PC-9 (cell line): ENCODE data around the gene ITGBL1. TPM values are rescaled to one million over a fixed set of nuclear protein-coding genes. Genes with fewer than 3 reads are reported as not detected.
"Not testable (repeated sequence)": the region's sequence is repeated elsewhere in the genome, so short reads cannot be mapped to it uniquely, and the experiment has no call there.

ENCODE experiments used
- BruUV-seq: library from RNA; stranded (reverse); fragments of 400-500 nt; replicated peaks from 2 replicates; lab custom pipeline; 2021; lab: Mats Ljungman, UMichigan
- CTCF ChIA-PET: fragments of 300-600 bp; sonication (Branson Sonifier 250); formaldehyde crosslinking; loops from one replicate; lab custom pipeline; 2022; ENCODE audit warnings: antibody characterized with exemption; lab: Charles Lee
- POLR2A ChIA-PET: fragments of 300-600 bp; sonication (Branson Sonifier 250); formaldehyde crosslinking; loops from one replicate; lab custom pipeline; 2022; ENCODE audit warnings: antibody characterized with exemption; ENCODE audit not compliant: unreplicated experiment; lab: Charles Lee
- DNase-seq, 2 experiments: peaks; one replicate each; pipeline versions ENCODE4 v3.0.0 to v3.0.0-alpha.2; 2015 to 2022; ENCODE audit warnings: mixed read lengths in 1 of 2
- H2AFZ ChIP-seq: fragments of 200-600 bp; sonication (generic); 2 replicates; pipeline ENCODE4 v1.8.1; 2017; ENCODE audit warnings: antibody characterized with exemption
- H3F3A ChIP-seq: fragments of 200-600 bp; sonication (generic); 2 replicates; pipeline ENCODE4 v1.8.1; 2017; ENCODE audit warnings: antibody characterized with exemption, mild to moderate bottlenecking, low read depth; ENCODE audit not compliant: insufficient read depth
- H3K27ac ChIP-seq: fragments of 200-600 bp; sonication (generic); 2 replicates; pipeline ENCODE4 v1.6.1; 2016; ENCODE audit warnings: mixed run types
- H3K27me3 ChIP-seq: fragments of 200-600 bp; sonication (generic); 2 replicates; pipeline ENCODE4 v1.6.1; 2016; ENCODE audit warnings: low read depth, mixed run types; ENCODE audit not compliant: insufficient read depth
- H3K36me3 ChIP-seq: fragments of 200-600 bp; sonication (generic); 2 replicates; pipeline ENCODE4 v1.6.1; 2016; ENCODE audit warnings: low read depth, mixed run types
- H3K4me1 ChIP-seq: fragments of 200-600 bp; sonication (generic); replicated peaks from 2 replicates; pipeline ENCODE4 v1.6.1; 2016; ENCODE audit warnings: mixed run types; ENCODE audit not compliant: insufficient read depth
- H3K4me2 ChIP-seq: fragments of 200-600 bp; sonication (generic); 2 replicates; pipeline ENCODE4 v1.6.1; 2017; ENCODE audit warnings: mixed run types
- H3K4me3 ChIP-seq: fragments of 200-600 bp; sonication (generic); 2 replicates; pipeline ENCODE4 v1.6.1; 2016; ENCODE audit warnings: mixed run types
- H3K79me2 ChIP-seq: fragments of 200-600 bp; sonication (generic); 2 replicates; pipeline ENCODE4 v1.6.1; 2017; ENCODE audit warnings: low read depth, mixed run types
- H3K9me2 ChIP-seq: fragments of 200-600 bp; sonication (generic); 2 replicates; pipeline ENCODE4 v1.8.1; 2017; ENCODE audit warnings: mild to moderate bottlenecking; ENCODE audit not compliant: insufficient read depth
- H3K9me3 ChIP-seq: fragments of 200-600 bp; sonication (generic); 2 replicates; pipeline ENCODE4 v1.8.1; 2016; ENCODE audit warnings: low read depth; ENCODE audit not compliant: insufficient read depth
- H4K20me1 ChIP-seq: fragments of 200-600 bp; sonication (generic); 2 replicates; pipeline ENCODE4 v1.8.1; 2017; ENCODE audit not compliant: insufficient read depth
- EZH2 ChIP-seq: fragments of 200-600 bp; sonication (generic); IDR thresholded peaks from 2 replicates; pipeline ENCODE4 v1.8.0; 2017; ENCODE audit warnings: antibody characterized with exemption, low read depth
- intact Hi-C: fragments of 100-400 bp; cut with micrococcal nuclease; formaldehyde crosslinking; loops from one replicate; pipeline ENCODE4 v1.10.0; 2022; ENCODE audit not compliant: unreplicated experiment
- total RNA-seq: library from RNA; stranded (reverse); gene quantifications from 2 replicates; pipeline ENCODE4 v1.2.3, GENCODE V29; 2021
- TF ChIP-seq, protein P1 (sequence below): fragments of 200-600 bp; sonication (generic); conservative IDR thresholded peaks from 2 replicates; pipeline ENCODE4 v1.6.1; 2017; ENCODE audit warnings: mixed run types, antibody characterized with exemption, mild to moderate bottlenecking, moderate library complexity

Gene ITGBL1
- total RNA-seq, 1 experiment from 2014 or later: 52.5 TPM

DNA sequence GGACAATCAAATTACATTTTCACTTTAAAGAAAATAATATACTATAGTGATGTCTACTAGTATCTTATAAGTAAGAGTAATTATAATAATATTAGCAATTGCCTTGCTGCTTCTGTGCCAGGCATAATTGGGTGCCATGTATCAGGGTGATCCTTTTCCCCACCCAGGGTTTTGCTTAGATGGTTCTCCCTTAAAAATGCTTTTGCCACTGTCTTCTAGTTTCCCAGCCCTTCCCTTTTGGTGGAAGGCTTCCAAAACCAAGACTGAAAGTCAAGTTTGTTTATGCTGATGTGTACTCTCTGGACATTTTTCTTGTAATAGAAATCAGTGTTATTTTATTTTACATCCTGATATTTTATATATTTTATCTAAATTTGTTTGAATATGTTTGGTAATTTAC, 77.8 kb downstream of the ITGBL1 start:
- intact Hi-C loops: no loop called here
- POLR2A ChIA-PET: no interaction called here
- DNase-seq: no peak
- BruUV-seq: no TSS peak
- Histone ChIP-seq H3K9me2 (no peaks in the 10 kb centered on the region), H3K27ac (no peak overlapping the region), H3K27me3 (no peaks in the 10 kb centered on the region), H4K20me1 (no peaks in the 10 kb centered on the region), H2AFZ (no peak overlapping the region), H3K9me3 (no peaks in the 10 kb centered on the region), H3K4me1 (no peaks in the 10 kb centered on the region), H3K79me2 (peaks cover 9% of the 10 kb centered on the region), H3K4me2 (no peak overlapping the region), H3F3A (peaks cover 10% of the 10 kb centered on the region; the same call in 1 of the 2 replicates), H3K36me3 (0 out of 2 replicates have a peak, but pooled peaks cover 6% of the 10 kb centered on the region), H3K4me3 (no peak overlapping the region)
- TF ChIP-seq, protein P1, sequence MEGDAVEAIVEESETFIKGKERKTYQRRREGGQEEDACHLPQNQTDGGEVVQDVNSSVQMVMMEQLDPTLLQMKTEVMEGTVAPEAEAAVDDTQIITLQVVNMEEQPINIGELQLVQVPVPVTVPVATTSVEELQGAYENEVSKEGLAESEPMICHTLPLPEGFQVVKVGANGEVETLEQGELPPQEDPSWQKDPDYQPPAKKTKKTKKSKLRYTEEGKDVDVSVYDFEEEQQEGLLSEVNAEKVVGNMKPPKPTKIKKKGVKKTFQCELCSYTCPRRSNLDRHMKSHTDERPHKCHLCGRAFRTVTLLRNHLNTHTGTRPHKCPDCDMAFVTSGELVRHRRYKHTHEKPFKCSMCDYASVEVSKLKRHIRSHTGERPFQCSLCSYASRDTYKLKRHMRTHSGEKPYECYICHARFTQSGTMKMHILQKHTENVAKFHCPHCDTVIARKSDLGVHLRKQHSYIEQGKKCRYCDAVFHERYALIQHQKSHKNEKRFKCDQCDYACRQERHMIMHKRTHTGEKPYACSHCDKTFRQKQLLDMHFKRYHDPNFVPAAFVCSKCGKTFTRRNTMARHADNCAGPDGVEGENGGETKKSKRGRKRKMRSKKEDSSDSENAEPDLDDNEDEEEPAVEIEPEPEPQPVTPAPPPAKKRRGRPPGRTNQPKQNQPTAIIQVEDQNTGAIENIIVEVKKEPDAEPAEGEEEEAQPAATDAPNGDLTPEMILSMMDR: no peak
- no peak for TF ChIP-seq EZH2
- CTCF ChIA-PET: no interaction called here

DNA sequence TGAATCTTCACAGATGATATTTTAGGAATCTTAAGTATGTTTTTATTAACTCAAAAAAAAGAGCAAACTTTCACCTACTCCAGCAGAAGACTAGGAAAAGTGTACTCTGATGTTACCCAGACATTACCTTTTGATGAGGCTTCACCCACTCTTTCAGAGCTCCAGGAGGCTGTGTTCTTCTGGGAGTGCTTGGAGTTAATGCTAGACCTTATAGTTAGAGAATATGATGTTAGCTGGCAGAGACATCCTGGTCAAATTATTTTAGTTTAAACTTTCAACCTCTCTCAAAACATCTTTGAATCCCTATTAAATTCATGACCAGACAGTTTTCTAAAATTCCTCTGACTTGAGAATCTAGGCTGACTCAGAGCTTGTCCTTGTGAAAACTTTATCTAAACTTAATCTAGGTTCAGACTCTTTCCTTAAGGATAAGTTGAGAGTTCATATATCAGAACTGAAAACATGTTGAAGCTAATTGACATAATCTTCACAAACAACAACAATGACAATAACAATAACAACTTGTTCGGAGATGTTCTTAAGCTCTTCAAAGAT, 82.8 kb downstream of the ITGBL1 start:
- ChIA-PET POLR2A (no interaction called here), CTCF (no interaction called here)
- Histone ChIP-seq H3K4me1 (no peaks in the 10 kb centered on the region), H3K36me3 (0 out of 2 replicates have a peak, but pooled peaks cover 10% of the 10 kb centered on the region), H3K9me2 (no peaks in the 10 kb centered on the region), H3K4me3 (no peak overlapping the region), H2AFZ (no peak overlapping the region), H3K27me3 (no peaks in the 10 kb centered on the region), H3K27ac (no peak overlapping the region), H3F3A (no peaks in the 10 kb centered on the region), H3K4me2 (no peak overlapping the region), H3K79me2 (peaks cover 8% of the 10 kb centered on the region), H3K9me3 (0 out of 2 replicates have a peak, but pooled peaks cover 2% of the 10 kb centered on the region), H4K20me1 (no peaks in the 10 kb centered on the region)
- TF ChIP-seq, protein P1: no peak
- no peak for TF ChIP-seq EZH2
- no TSS peak for BruUV-seq
- intact Hi-C loops: no loop called here
- DNase-seq: no peak

DNA sequence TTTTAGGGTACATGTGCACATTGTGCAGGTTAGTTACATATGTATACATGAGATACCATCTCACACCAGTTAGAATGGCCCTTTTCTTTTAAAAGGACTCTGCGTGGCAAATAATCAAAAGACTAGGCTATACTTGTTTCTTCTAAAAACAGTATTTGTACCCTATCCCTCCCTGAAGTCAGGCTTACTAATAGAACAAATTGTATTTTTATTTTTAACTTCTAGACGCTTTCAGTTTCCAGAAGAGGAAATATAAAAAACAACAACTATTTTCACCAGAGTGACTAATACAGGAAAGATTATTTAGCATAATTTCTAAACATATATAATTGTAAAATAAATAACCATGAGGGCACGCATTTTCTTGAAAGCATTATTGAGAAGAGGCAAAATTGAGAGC, 83.6 kb downstream of the ITGBL1 start:
- no peak overlapping the region for H2AFZ ChIP-seq
- no TSS peak for BruUV-seq
- H3K4me2 ChIP-seq: no peak overlapping the region
- TF ChIP-seq, protein P1: no peak
- TF ChIP-seq EZH2: no peak
- H3K36me3 ChIP-seq: 0 out of 2 replicates have a peak, but pooled peaks cover 10% of the 10 kb centered on the region
- no peak overlapping the region for H3K27ac ChIP-seq
- intact Hi-C loops: no loop called here
- H3K4me3 ChIP-seq: no peak overlapping the region
- POLR2A ChIA-PET: no interaction called here
- no peaks in the 10 kb centered on the region for H3K4me1 ChIP-seq
- no peak for DNase-seq
- H3F3A ChIP-seq: no peaks in the 10 kb centered on the region
- H3K9me2 ChIP-seq: no peaks in the 10 kb centered on the region
- no peaks in the 10 kb centered on the region for H4K20me1 ChIP-seq
- H3K27me3 ChIP-seq: no peaks in the 10 kb centered on the region
- peaks cover 9% of the 10 kb centered on the region for H3K79me2 ChIP-seq
- H3K9me3 ChIP-seq: 0 out of 2 replicates have a peak, but pooled peaks cover 5% of the 10 kb centered on the region
- CTCF ChIA-PET: no interaction called here

DNA sequence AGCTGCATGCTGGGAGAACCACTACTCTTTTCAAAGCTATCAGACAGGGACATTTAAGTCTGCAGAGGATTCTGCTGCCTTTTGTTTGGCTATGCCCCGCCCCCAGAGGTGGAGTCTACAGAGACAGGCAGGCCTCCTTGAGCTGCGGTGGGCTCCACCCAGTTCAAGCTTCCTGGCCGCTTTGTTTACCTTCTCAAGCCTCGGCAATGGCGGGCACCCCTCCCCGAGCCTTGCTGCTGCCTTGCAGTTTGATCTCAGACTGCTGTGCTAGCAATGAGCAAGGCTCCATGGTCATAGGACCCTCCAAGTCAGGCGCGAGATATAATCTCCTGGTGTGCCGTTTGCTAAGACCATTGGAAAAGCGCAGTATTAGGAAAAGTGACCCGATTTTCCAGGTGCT, 92.1 kb downstream of the ITGBL1 start:
- H3K4me2 ChIP-seq, DNase-seq, CTCF ChIA-PET, H3K4me3 ChIP-seq, H4K20me1 ChIP-seq, H3K36me3 ChIP-seq, H3K9me3 ChIP-seq, H3F3A ChIP-seq, POLR2A ChIA-PET, H3K27me3 ChIP-seq, intact Hi-C loops, H3K4me1 ChIP-seq, BruUV-seq, H3K9me2 ChIP-seq, H3K27ac ChIP-seq, H2AFZ ChIP-seq: not testable (repeated sequence)
- peaks cover 14% of the 10 kb centered on the region for H3K79me2 ChIP-seq
